ENCODE measurements around the gene PGC. TPM values are rescaled to one million over a fixed set of nuclear protein-coding genes. Genes with fewer than 3 reads are reported as not detected.

Gene PGC
- total and polyA plus RNA-seq, 9 of the 15 experiments (the other 6 are each of a cell fraction or from before 2014, with no cell fraction given): 0.17 to 0.40 TPM; not detected in 7

GRCh38 chr6:41702771-41703494, 44.3 kb downstream of the PGC start (continued):
- no peak for TF ChIP-seq SMARCC2 (IDR thresholded peaks at IDR 0.05; ENCODE audit: low read depth)
- TF ChIP-seq ZNF75A (CRISPR knock-in tag; IDR thresholded peaks at IDR 0.05): no peak
- no peak for TF ChIP-seq GTF2F1 (IDR thresholded peaks at IDR 0.05; ENCODE audit: low read depth, low read length)
- TF ChIP-seq BDP1 (IDR thresholded peaks at IDR 0.05; ENCODE audit: insufficient read depth, insufficient read length): no peak
- no peak for TF ChIP-seq MAZ (CRISPR knock-in tag; conservative IDR thresholded peaks at IDR 0.05 in 1 of 2, IDR thresholded peaks at IDR 0.05 in 1 of 2)
- TF ChIP-seq MXD1 (CRISPR knock-in tag; IDR thresholded peaks at IDR 0.05; ENCODE audit: borderline replicate concordance, poor library complexity, severe bottlenecking): no peak
- no peak for TF ChIP-seq CBX5 (IDR thresholded peaks at IDR 0.05; ENCODE audit: borderline replicate concordance, low read depth)
- no peak for TF ChIP-seq ZNF354B (CRISPR knock-in tag; IDR thresholded peaks at IDR 0.05)
- no peak for TF ChIP-seq SNRNP70 (optimal IDR thresholded peaks at IDR 0.05; ENCODE audit: low read depth, low read length)
- no peak for TF ChIP-seq ZNF668 (CRISPR knock-in tag; IDR thresholded peaks at IDR 0.05)
- TF ChIP-seq ARID4B (CRISPR knock-in tag; IDR thresholded peaks at IDR 0.05): no peak
- TF ChIP-seq TFAP4 (CRISPR knock-in tag; IDR thresholded peaks at IDR 0.05; ENCODE audit: borderline replicate concordance): no peak
- TF ChIP-seq TAF7 (tag; IDR thresholded peaks at IDR 0.05): no peak
- TF ChIP-seq MITF (IDR thresholded peaks at IDR 0.05): no peak
